HL-60/S4 treated with retinoic acid at 250 ng/mL for 4 days and 3 days (cell line): ENCODE results near the gene NXPH2.
"Not testable (repeated sequence)": the region's sequence is repeated elsewhere in the genome, so short reads cannot be mapped to it uniquely, and the experiment has no call there.

ENCODE experiments used
- in situ Hi-C: fragments of 300-500 bp; cut with MboI; formaldehyde crosslinking; loops from 2 replicates; pipeline ENCODE4 v1.7.0; 2022; ENCODE audit warnings: low sequenced_read_pairs

Gene NXPH2

DNA sequence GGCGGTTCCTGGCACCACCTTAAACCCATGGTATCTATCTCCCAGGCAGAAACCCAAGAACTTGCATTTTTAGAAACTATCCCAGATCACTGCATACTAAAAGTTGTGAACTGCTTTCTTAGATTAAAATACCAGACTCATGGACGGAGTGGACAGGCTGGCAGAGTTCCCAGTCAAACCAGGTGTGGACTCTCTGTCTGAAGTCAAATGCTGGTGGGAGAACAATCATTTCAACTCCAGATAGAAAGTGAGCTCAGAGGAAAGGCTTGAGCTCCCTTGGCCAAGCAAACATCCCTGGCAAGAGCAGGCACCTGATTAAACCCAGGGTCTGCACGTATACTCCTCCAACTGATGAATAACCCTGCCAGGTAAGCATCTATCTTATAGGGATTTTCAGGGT lies 19.5 kb downstream of the NXPH2 start:
- in situ Hi-C loops, result no loop called here

DNA sequence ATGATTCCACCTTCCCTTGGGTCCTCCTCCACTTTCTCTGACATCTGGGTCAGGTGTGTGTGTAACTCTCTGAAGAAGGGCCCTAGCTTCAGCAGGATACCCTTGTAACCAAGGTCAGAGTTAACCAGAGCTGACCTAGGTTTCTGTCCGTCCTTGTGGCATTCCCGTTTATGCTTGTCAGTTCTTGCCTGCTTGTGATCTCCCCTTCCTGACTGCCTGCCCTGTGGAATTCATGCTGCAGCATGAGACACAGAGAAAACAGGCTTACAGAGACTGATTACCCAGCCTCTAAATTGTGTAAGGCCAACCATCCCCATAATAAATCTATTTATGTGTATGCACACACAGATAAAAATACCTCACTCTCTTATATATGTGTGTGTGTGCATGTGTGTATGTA lies 22.8 kb downstream of the NXPH2 start:
- in situ Hi-C loops, result no loop called here

DNA sequence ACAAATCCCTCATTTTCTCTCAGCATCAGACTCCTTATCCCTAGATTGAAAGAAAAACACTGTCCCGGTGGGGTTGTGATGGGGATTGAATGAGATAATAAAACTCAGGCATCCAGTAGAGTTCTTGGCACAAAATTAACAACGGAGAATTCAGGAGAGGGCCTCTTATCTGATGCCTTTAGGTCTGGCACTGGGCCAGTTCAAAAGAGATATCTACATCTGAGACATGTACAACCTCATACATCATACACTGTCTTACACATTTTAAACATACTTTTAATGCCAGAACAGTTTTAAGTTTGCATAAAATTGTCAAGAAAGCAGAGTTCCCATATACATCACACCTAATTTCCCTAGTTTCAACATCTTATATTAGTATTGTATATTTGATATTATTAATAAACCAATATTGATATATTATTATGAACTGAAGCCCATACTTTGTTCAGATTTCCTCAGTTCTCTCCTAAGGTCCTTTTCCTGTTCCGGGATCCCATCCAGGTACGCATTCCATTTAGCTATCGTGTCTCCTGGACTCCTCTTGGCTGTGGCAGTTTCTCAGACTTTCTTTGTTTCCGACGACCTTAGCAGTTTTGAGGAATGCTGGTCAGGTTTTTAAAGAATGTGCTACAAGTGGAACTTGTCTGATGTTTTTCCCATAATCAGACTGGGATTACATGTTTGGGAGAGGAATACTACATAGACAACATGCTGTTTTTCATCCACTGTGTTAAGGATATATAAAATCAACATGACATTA lies 27.8 kb downstream of the NXPH2 start:
- in situ Hi-C loops, result no loop called here

DNA sequence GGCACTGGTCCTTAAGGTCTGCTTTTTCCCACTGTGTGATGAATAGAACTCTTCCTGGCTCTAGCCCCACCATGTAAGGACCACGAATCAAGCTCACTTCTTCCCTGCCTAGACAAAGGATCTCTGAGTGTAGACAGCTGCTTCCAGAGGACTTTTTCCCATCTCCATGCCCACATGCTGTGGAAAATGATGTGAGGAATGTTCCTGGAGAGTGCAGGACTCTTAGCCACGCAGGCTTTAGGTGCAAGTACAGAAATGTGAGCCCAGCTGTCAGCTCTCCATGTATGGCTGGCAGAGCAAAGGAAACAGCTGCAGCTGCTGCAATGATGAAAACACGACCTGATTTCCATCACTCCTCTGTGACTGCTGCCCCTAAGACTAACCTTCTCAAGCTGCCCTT lies 35.5 kb downstream of the NXPH2 start:
- in situ Hi-C loops, result no loop called here

DNA sequence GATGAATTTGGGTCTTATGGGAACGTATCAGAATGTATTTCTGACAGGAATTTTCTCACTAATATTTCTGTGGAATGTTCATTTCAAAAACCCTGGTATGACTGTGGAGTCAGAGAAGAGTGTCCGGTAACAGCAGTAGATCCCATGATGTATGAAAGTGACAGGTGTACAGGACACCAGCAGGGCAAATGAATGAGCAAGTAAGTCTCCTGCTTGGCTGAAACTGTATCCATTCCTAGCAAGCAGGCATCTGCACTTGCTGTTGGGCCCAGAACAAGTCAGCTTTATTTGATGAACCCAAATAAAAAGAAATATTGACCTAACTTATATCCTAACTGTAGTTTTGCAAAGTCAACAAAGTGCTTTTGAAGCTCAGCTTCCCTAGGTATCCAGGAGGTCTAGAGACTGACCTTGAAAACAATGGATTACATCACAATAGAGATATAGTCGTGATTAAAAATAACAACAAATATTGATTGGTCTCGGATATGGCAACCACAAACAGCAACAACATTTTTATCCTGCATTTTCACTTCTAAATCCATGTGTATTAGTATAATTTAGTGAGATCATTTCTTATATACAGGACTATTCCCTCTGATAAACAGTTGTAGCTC lies 37.6 kb downstream of the NXPH2 start:
- in situ Hi-C loops, result no loop called here

DNA sequence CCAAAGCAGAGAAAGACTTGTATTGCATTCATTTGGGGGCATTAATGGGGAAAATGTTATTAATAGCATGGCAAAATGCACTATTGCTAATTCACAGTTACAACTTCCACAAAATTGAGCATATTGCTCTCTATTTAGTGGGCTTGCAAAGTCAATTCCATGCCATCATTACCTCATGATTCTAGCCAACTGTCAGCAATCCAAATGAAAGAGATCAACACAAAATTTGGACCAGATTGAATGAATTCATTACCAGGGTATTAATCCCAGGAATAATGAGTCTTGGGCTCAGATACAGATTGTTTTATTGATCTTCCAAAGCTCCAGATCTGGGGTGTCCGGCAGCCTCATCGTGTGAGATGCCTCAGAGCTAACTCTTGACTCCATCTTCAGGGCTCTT lies 38.3 kb downstream of the NXPH2 start:
- in situ Hi-C loops, result no loop called here

DNA sequence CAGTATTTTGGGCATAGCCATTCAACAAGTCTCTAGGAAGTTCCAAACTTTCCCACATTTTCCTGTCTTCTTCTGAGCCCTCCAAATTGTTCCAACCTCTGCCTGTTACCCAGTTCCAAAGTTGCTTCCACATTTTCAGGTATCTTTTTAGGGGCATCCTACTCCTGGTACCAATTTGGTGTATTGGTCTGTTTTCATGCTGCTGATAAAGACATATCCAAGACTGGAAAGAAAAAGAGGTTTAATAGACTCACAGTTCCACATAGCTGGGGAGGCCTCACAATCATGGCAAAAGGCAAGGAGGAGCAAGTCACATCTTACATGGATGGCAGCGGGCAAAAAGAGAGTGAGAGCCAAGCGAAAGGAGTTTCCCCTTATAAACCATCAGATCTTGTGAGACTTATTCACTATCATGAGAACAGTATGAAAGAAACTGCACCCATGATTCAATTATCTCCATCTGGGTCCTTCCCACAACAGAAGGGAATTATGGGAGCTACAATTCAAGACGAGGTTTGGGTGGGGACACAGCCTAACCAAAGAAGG lies 43.1 kb downstream of the NXPH2 start:
- in situ Hi-C loops, result not testable (repeated sequence)

DNA sequence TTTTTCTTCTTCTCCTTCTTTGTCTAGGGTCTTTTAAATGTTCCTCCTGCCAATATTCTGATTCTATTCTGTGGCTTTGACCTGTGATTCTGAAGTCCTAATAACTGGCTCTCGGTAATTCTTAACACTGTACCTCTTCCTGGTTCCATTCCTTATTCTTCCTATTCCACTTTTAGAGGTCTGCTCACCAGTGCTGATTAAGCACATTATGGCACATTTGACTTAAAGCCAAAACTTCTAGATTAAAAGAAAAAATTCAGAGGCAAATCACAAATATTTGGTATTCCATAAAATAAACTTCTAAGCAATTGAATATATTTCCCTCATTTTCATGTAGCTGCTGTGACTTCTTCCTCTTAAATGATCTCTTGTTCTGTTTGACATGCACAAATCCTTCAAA lies 47.5 kb downstream of the NXPH2 start:
- in situ Hi-C loops, result no loop called here

DNA sequence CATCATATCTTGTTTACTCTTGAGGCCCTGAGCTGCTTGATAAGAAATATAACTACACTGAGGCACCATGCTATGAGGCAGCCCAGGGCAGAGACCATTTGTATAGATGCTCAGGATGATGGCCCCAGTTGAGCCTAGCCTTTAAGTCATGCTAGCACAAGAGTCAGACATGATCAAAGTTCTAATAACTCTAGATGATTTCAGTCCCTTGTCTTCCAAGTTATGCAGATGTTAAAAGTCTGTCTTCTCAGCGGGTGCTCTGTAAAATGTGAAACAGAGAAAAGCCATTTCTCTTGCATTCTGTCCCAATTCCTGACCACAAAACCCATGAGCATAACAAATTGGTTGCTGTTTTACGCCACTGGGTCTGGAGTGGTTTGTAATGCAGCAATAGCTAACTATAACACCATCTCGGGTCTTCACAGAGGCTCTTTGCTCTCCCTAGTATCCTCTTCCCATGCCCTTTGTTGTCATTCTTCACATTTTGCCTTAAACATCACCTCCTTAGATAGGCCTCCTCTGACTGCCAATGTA lies 49.6 kb downstream of the NXPH2 start:
- in situ Hi-C loops, result no loop called here

DNA sequence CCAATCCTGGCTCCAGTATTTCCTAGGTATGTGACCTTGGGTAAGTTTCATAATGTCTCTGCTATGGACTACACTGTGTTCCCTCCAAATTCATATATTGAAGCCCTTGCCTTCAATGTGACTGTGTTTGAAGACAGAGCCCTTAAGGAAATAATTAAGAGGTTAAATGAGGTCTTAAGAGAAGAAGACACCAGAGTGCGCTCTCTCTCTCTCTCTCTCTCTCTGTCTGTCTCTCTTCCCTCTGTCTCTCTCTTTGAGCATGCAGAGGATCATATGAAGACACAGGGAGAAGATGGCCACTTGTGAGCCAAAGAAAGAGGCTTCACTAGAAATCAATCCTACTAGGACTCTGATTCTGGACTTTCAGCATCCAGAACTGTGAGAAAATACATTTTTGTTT lies 52.2 kb downstream of the NXPH2 start:
- in situ Hi-C loops, result no loop called here

DNA sequence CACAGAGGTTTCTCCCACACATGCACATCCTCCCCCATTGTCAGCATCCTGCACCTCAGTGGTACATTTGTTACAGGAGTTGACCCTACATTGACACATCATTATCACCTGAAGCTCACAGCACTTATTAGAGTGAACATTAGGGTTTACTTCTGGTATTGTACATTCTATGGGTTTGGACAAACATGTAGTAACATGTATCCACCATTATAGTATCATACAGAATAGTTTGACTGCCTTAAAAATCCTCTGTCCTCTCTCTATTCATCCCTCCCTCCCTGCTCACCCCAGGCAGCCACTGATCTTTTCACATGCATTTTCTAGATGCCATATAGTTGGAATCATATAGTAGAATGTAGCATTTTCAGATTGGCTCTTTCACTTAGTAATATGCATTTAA lies 53.5 kb downstream of the NXPH2 start:
- in situ Hi-C loops, result no loop called here

DNA sequence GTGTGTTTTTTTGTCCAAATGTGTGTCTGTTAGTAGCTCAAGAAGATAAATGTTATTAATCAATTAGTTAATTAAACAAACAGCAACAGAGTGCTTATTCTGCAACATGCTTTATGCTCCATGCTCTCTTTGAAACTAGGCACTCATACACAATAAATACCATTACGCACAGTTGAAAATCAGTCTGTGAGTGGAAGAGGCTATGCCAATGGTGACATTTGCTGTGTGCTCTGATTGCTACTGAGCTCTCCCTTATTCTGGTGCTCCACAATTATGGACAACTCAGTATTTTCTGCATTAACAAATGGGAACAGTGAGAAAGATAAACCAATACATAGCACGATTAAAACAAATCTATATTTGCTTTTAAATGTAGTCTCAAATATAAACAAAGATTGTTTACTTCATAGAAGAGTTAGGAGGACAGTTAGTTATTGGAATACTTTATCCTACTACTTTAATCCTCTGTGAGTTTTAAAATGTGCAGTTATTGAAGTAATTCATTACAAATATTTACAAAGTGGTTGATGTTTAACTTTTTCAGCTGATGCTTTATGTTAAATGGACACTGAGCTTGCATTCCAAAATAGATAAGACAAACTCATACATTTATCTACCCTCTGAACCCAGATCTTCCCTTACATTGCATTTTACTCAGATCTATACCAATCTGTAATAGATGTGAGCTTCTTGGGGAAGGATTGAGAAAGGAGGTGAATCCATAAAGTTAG lies 55.3 kb downstream of the NXPH2 start:
- in situ Hi-C loops, result no loop called here

DNA sequence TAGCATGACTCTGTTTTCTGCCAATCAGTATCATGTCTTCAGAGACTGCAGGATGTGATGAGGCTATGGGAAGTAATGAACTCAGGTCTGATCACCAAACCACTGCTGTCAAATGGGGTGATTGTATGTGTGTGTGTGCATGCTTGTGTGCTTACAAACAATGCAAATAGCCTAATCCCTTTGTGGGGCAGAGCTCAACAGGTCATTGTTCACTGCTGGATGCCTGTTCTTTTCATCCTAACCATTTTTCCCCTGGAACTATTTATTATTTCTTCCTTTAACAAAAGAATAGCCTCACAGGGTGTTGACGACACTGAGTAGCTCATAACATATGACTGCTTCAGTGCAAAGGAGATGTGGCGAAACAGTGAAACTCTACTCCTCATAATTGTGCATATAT lies 55.9 kb downstream of the NXPH2 start:
- in situ Hi-C loops, result no loop called here

DNA sequence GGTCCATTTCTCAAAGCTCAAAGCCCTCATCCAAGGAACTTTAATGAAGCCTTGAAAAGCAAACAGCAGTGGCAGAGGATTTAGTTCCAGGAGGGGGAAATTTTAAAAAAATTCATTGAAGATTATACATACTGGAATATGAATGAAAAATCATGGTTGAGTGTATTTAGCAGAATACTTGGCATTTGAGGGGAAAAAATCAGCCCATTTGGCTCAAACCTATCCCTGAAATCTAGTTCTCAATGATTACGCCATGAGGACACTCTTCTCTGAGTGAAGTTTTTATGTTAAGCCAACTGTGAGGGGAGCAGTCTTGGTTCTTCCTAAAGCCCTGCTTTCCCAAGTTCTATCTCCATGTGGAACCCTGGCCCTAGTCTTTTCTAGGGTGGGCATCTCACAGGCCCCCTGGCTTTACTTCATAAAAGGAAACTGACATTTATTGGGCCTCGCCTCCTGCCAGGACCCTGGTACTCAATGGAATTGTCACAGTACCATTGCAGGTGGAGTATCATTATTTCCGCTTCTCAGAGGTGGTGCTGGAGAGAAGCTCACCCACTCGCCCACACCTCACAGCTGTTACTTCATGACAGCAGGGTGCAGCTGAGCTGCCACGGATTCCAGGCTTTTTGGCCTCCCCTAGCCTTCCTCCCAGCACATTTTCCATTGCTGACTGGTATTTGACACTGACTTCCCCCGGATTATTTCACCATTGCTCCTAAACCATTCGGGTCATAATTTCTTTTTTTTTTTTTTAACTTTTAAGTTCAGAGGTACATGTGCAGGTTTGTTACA lies 56.8 kb downstream of the NXPH2 start:
- in situ Hi-C loops, result no loop called here

DNA sequence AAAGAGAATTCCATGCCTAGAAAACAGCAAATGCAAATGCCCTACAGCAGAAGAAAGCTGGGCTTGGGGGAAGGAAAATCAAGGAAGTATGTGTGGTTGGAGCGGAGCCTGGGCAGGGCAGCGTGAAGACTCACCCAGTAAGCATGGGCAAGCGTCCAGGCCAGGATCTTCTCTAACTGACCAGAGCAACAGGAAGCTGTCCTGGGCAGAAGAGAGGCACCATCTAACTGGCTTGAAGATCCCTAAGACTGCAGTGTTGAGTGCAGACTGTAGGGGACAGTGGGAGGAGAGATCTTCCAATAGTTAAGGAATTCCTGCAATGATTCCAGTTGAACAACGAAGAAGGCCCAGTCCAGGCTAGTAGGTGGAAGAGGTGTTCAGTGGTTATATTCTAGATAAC lies 57.9 kb downstream of the NXPH2 start:
- in situ Hi-C loops, result no loop called here

DNA sequence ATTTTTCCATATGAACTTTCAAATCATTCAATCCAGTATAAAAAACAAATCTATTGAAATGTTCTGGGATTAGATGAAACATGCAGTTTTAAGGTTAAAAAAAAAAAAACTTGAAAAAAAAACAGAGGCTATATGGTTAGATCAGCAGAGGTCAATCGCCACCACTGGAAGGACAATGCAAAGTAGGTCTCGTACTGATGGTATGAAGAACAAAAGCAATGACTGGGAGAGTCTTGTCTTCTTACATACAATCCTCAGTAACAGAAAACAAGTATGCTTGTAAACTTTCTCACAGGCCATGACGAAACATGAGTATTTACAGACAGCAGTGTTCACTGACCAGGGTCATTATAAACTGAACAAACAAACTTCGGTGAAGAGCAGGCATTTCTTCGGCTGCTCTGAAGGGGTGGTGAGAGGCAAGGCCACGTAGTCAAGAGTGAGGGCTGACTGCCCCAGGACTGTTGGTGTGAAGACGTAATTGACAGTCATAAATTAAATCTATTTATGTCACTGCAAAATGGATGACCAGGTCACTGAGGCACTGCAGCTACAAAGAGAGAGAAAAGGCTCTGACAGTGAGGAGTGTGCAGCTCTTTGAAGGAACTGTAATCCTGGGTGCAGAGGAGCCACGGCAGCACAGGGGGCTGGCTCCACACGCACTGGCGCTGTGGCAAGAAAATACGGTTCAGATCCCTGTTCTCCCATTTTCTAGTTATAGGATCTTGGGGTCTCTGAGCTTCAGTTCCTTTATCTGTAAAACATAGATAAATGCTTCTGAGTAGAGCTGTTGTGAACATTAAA lies 60.0 kb downstream of the NXPH2 start:
- in situ Hi-C loops, result no loop called here

DNA sequence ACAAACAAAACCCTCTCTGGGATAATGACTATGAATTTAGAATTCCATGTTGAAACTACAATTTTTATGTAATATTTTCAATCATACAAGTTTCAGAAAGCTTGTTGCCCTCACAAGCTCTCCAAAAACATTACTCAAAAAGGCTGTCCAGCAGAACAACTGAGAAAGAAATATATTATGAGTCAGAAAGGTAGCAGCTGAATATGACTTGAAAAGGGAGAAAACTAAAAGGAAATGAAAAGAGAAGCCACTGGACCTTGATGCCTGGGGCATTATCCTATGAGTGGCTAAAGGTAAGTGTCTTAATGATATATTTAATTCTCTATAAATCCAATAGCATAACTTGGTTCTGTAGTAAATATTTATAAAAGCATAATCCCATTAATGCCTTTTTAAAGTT lies 61.8 kb downstream of the NXPH2 start:
- in situ Hi-C loops, result no loop called here

DNA sequence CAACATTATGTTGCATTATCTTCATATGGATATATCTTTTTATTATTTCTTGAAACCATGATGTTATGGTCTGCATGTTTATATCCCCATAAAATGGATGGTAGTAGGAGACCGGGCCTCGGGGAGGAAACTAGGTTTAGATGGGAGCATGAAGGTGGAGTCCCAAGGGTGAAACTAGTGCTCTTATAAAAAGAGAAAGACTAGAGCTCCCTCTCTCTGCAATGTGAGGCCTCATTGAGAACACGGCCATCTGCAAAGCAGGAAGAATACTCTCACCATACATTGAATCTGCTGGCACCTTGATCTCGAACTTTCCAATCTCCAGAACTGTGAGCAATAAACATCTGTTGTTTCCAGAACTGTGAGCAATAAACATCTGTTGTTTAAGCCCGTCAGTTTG lies 64.0 kb downstream of the NXPH2 start:
- in situ Hi-C loops, result no loop called here

DNA sequence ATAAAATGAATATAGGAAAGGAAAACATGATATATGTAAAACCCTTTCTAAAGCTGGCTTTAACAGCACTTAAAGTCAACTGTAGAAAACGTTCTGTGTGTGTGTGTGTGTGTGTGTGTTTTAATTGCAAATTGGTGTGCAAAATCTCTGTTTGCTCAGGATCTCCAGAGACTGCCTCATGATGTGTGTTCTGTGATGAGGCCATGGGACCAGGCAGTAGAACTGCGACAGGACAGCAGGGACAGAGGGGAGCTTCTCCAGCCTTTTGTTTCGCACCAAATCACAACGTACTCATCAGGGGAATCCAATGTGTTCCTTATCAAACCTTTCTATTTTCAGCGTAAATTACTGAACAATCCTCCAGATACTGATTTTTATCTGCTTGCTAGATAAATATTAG lies 66.7 kb downstream of the NXPH2 start:
- in situ Hi-C loops, result no loop called here

DNA sequence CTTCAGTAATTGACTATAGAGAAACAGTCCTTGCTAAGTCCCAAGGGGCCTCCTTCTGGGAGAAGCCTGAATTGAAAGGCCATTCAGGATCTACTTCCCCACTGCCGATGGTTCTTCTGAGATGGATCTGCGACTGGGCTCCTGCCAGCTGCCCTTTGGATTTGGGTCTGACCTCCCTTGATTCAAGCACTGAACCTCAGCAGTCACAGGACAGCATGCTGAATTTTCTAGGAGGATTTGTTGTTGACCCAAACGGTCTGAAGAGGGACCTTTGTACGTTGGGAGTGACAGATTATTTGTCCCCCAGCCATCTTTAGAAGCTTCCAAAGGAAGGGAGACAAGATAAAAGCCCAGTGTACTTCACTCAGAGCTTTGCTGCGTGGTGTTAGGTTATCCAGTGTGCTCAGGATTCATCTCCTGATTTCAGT lies 67.1 kb downstream of the NXPH2 start:
- in situ Hi-C loops, result no loop called here
